DMS 273 (cell line): ENCODE results near the gene SATB1.
A peak's percentile ranks its signal among the peaks of the same experiment; 100 is the strongest.

Source experiments
- DNase-seq: peaks from one replicate; lab custom pipeline; 2025; ENCODE audit not compliant: unreplicated experiment; lab: John Stamatoyannopoulos, UW

Gene SATB1

DNA sequence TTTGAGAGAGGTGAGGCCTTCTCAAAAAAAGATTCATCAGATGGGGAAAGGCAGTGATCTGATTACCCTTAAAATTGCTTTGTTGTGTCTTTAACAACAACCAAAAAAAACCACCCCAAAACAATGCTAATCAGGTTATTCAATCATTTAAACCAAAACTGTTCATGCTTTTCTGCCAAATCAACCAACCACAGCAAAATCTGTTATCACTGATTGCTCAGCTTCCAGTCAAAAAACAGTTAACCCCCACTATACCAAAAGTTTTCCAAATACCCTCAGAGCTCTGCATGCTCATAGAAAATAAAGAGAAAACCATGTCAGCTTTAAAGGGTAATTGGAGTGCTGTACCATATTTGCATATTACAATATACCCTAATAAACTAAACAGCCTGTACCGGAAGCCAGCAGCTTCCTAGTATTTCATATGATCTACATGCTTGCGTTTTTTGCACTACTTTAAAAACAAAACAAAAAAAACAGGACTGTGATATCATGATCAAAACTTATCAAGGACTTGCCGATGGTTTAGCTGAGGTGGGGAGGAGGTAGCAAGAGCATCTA lies 22.8 kb downstream of the SATB1 start:
- no peak for DNase-seq

DNA sequence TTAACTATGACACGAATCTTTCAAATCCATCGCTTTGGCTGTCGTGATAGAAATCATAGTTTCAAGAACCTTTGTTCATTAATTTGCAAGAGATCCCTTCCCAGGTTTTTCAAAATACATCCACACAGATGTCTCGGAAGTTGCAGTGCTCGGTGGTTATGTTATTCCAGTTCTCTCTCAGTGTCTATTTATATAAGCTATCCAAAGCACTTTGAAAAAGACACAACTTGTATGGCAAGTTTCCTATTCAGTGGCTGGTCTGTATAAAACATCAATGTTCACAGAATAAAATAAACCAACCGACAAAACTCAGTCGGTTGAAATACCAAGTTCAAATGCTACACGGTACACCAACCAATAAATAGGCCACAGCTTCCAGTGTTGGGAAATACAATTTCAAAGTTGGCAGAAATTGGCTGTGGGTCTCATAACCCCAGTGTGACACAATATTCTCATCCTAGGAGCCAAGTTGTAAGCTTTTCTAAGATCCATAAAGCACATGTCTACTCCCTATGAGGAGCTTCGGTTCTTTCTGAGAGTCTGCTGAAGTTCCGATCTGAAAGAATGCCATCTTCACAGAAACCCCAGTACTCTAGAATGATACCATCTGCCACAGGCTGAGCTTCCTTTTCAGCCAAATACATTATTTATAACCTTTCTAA lies 23.7 kb downstream of the SATB1 start:
- DNase-seq: peak; percentile 1

DNA sequence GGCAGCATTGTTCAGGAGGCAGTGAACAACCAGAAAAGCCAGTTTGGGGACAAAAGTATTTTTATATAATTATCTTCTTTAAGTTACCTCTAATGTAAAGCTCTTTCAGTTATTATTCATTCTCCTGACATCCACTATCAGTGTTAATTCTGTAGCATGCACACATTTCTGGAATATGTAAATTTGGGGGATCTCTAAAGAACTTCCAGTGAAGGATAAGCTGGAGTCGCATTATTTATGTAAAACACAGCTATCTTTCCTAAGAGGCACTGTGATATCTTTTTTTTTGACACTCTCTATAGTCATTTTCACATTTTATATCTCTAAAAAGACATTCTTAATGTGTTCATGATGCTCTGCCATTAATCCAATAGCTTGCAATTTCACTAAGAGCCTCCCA lies 26.7 kb downstream of the SATB1 start:
- no peak for DNase-seq

DNA sequence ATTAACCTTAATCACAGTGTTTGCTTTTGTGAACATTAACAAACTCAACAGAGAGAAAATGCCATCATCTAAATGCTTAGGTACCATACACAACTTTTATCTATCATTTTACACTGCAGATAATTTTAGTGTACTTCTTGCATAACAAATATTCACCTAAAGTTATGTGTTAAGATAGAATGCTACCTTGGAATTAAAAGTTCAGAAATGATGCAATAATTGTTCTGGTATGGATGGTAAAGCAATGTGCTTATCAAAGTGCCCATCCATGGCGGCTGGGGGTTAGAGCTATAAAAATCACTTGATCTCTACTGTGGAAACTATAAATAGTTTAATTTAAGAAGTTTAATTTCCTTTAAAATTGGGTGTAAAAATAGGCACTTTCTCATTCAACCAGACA lies 28.7 kb downstream of the SATB1 start:
- no peak for DNase-seq

DNA sequence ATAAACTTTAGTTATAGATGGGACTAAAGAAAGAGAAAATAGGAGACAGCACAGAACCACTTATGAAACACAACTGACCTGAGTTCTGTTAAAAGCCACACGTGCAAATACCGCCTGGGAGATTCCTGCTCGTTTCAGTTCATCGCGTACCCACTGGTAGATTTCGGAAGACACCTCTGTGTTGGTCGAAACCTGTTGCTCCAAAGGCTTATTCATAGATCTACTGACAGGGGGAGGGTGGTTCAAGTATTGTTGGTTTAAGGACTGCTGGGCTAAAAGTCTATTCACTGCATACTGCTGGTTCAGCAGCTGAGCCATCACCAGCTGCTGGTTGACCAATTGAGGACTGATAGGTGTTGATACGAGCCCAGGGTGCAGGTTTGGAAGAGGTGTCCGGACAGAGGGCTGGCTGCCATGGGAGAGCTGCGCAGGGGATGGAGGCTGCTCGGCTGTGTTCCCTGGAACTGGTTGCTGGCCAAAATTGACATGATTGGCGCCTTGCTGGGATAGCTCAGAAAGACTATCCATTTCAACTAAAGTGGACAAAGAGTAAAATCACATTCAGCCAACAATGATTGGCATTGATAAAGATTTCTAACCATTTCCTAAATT lies 30.6 kb downstream of the SATB1 start:
- DNase-seq: no peak

DNA sequence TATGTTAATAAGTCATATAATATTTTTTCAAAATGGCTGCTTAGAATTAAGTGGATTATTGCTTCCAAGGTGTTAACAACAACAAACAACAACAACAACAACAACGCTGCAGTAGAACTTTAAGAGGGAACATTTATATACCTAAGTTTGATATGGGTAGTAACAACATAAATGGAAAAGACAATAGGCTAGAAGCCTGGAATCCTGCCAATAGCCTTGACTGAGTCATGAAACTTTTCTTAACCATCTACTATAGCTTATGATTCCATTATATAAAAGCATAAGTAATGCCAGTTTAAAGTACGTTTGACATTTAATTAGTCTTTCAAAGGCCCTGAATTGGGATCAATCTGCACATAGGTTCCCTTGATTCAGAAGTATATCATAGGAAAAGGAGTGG lies 31.2 kb downstream of the SATB1 start:
- no peak for DNase-seq

DNA sequence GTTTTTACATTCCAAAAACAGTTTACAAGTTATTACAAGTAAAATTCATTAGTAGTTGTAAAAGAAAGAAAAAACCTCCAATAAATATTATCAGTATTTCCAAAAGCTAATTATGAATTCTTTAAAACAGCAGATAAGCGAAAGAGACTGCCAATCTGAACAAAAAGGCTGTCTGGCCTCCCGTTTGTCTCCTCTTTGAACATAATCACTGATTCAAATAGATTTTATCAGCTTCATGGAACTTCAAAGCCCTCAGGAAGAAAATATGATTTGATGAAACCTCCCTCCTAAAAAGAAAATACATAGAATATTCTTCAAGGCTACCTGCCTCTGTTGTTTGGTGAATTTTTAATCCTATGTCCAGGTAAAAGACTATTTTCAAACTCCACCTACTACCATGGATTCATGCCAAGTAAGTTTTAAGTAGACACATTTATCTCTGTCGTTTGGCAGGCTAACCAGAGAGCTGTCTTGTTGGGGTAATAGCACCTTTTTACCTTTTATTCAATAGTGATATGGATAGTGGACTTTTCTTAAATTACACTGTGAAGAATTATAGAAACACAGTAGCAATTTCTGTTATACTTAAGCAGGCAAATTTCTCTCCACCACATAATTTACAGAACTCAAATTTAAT lies 35.0 kb downstream of the SATB1 start:
- no peak for DNase-seq

DNA sequence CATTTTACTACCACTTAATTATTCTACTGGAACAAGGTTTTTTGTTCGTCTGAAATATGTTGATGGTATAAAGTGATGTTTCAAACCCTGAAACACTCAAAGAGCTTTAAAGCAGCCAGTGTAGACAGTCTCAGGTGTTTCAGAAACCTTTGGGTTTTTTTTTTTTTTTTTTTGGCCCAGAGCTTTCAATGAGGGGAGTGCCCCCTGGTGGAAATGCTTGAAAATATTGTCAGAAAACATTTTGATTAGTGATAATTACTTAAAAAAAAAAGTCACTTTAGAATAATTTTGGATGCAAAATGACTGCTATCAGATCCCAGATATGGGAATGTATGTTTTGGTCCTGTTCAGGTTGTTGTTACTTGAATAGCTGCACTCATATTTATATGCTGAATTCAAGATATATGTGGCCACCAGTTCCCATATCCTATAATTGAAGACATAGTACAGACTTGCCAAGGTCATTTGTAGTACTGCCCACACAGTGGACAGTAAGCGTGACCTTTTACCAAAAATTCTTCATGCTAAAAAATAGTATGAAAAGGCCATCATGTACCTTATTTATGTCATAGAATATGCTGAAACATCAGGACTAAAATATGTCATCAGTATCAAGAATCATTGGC lies 35.9 kb downstream of the SATB1 start:
- DNase-seq: peak; percentile 36

DNA sequence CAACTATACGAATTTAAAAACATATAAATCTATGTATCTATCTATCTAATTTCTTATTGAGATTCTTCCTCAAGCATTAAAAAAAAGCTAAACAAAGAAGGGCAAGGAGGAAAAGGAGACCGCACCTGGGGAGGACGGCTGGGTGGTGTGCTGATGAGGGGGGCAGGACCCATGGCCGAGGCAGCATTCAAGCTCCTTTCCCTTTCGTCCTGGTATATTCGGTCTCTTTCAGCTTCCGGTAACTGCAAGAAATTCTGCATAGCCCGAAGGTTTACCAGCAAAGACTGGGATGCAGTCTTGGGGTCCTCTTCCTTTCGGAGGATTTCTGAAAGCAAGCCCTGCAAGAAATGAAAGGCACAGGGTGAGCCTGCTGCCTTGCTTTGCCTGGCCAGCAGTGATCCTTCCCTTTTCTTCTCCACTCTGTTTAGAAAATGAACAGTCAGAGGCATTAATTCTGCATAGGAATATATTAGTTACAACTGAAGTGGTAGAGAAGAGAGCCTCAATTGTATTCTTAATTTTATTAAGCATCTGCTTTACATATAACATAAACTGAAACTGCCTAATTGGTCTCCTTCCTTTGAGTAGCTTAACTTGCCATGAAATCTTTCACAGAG lies 38.8 kb downstream of the SATB1 start:
- DNase-seq: no peak

DNA sequence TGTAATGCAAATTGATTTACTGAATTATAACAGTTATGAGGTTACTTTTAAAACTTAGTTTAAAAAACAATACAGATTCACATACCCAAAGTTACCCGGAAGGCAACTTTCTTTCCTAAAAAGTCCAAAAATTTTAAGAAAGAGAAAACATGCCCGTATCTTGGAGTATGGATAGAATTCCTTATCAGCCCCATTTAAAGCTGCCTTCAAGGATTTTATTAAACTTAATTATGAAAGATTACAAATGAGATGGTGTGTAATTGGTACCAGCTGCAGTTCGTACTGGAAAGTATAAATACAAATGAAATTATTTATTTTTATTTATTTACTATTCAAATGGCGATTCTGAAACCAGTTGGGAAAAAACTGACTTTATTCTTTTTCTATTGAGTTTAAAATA lies 39.4 kb downstream of the SATB1 start:
- DNase-seq: no peak

DNA sequence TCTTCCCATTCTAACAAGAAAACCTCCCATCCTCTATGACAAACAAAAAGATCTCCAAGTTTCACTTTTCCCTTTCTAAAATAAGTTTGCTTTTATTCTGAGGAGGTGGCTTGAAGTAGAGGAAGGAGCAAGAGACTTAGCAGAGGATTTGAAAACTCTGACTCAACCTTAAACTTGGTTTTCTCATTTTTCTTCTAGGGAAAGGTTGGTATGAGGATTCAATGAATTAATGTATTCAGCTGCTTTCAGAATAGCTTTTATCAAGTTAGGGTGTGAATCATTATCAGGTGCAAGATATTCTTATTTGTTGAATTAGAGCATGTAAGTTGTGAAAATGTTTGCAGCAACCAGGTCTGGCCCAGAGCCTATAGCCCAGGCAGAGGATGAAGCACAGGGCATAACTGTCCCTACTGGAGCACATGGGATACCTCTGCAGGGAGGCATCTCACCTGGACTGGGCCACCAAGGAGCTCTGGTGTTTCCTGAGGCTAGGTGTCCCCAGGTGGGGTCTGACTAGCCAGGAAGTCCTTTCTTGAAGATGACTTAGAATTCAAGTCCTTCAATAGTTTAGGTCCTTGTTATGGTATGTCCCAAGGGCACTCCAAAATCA lies 42.3 kb downstream of the SATB1 start:
- DNase-seq: no peak

DNA sequence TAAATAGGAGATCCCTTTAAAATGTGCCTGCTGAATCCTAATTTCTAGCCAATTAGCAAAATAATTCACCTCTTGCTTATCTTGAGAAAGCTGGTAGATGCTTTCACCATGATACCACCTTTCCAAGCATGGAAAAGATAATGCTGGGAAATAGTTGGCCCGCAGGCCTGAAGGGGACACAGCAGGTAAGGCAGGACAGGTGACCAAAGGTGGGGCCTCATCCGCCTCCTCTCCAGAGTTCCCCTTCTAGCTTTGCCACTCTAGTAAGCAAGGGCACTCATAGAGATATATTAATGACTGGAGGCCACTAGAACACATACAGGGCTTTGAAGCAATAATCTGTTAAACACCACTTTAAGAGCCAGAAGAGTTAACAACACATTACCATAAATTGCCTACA lies 45.5 kb downstream of the SATB1 start:
- DNase-seq: no peak

DNA sequence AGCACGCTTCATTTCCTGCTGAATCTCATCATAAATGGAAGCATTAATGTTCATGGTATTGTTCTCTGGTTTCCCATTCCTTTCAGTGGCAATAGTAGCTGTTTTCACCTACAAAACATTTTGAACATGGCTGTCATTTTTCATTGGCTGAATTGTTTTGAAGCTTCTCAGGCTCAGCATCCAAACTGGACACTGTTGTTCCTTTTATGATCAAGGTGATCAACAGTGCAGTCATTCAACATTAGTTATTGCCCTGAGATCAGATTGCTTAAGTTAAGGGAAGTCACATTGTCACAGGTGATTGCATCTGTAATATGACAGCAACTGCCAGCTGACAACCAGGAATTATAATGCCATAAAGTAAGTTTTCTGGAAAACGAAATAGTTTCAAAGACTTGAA lies 46.9 kb downstream of the SATB1 start:
- no peak for DNase-seq

DNA sequence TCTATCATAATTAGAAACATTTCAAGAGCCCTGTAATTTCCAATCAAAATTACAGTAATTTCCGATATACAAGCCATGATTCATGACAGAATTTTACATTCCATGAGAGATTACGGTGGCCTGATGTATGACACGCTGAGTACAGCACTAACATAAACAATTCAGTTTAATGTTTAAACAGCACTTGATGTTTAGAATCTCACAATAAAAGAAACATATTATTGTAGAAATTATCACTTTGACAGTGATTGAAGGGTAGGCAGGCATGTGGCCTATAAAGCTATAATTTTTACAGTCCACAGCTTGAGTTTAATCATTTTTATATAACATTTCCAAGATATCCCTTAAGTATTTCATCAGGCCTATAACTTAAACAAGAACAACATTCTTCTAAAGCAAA lies 48.5 kb downstream of the SATB1 start:
- no peak for DNase-seq

DNA sequence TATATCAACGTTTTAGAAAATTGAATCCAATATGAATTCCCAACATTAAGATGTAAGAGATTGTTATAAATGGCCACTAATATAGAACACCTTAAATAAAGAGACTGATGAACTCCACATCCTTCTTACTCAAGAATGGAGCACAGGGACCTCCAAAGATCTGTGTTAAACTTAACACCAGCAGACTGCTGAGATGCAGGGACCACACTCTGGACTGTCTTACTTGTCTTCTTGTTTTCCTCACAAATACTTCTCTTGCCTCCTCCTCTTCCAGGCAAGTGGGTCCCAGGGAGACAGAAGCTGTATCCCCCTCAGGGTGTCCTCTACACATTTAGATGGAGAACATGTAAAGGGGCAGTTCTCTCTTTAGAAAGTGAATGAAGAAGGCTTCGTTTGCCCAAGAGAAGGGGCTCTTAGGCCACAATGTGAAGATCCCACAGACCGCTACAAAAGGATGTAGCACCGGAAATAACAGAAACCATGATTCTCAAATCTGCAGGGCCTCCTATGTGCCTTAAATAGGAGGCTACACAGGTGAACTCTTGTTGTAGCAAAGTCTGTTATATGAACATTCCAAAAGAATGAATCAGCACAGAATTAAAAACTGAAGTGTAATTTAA lies 52.2 kb downstream of the SATB1 start:
- no peak for DNase-seq

DNA sequence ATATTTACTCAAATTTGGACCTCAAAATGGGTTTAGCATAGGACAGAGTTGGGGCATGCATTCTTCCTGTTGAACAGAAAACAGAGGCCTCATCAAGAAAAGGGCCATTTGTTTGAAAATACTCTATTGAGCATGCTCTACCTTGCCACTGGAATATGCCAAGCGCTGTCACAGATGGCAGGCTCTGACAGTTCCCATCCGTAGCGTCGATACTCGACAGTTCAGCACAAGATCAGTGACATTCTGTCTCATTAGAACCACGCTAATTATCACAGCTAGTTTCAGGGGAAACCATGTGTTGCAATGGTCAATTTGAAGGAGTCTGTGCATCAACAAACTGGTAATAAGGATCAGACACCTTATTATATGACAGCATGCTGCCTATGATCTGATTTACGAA lies 54.5 kb downstream of the SATB1 start:
- no peak for DNase-seq

DNA sequence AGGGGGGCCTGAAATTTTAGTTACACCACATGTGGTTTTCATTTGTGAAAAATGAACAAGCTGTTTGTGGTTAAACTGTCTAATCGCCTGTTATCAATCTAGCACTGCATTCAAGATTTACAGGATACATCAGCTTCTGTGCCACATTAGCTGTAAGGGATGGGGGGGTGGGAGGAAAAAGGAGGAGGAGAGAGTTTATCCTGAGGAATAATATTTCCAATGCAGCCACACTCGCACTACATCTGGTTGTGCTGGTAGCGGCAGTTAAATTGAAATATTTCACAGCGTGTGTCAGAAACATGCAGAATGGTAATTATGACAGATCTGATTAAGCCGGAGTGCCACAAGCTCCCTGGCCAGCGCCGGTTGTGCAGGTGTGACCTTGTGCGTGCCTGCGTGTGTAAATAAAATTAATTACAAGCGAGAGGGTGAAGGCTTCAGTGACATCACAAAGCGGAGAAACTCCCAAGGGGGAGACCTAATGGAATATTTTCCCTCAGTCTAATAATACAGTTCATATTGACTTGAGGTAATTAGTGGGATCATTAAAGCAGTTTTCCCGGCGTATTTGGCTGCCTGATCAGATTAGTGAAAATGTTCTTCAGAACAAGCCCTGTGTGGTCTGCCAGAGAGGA lies 55.5 kb downstream of the SATB1 start:
- no peak for DNase-seq

DNA sequence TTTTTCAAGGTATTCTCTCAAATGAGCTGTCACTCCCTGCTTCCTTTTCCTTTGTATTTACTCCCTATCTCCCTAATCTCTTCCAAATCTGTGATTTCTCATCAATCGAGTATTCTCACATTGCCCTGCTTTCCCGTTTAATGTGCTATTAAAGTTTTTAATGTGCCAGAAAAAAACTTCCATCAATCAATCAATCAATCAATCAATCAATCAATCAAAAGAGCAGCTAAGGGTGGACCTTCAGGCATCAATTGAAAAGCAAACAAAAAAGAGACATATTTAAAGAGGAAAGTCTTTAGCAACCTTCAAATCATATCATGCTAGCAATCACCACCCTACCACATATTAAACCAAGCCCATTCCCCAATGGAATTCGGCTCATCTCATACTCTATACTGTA lies 58.9 kb downstream of the SATB1 start:
- DNase-seq: no peak

DNA sequence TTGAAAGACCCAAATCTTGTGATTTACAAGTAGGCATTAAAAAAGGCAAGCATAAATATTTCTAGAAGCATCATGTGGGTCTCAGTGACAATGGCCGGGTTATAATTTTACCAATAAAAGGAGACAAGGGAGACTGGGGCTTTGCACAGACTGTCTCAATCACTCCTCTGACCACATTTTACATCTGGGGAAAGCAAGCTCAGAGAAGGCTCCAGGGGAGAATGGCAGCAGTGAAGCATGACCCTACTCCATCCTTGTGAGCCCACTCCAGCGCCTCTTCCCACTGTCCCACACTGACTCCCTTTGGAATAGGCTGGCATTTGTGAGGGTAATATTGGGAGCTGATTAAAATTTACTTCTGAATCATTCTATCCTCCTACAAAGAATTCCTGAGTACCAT lies 61.8 kb downstream of the SATB1 start:
- DNase-seq: no peak

DNA sequence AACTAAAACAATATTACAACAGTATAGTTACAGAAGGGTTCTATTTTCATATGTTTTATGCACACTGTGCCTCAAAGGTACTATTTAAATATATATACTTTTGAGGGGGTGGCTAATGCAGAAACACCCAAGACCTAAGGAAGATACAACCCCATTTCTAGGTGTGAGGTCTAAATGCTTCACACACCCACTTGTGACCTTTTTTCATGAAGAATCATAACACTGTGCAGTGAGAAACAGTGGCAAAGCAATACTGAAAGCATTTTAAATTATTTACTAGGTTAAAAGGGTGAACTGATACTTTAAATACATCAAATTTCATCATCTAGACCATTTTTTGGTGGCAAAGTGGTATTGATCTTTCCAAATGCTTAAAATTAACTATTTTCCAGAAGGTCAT lies 67.4 kb downstream of the SATB1 start:
- DNase-seq: no peak
